SK-N-SH treated with all-trans-retinoic acid at 6 μM for 48 hours (cell line): ENCODE measurements around the gene MYH6.

ENCODE experiments used
- ATAC-seq: fragments of 200-7000 bp; cut with Tn5 transposase; 3 replicates; pipeline ENCODE4 v1.9.1; 2020; ENCODE audit warnings: mild to moderate bottlenecking, moderate library complexity
- ARNTL ChIP-seq: fragments of 450-650 bp; formaldehyde crosslinking; IDR thresholded peaks from 2 replicates; pipeline ENCODE4 v1.5.0; 2020; ENCODE audit warnings: low read depth, mild to moderate bottlenecking, moderate library complexity, borderline replicate concordance
- BACH2 ChIP-seq: fragments of 250-450 bp; sonication (Bioruptor Pico); IDR thresholded peaks from 2 replicates; pipeline ENCODE4 v1.9.0; 2021; ENCODE audit warnings: mild to moderate bottlenecking, borderline replicate concordance
- CREB5 ChIP-seq: fragments of 250-450 bp; sonication (Bioruptor Pico); IDR thresholded peaks from 2 replicates; pipeline ENCODE4 v1.5.1; 2020; ENCODE audit warnings: low read depth, mild to moderate bottlenecking, moderate library complexity
- CSDC2 ChIP-seq: fragments of 250-450 bp; sonication (Bioruptor Pico); IDR thresholded peaks from 2 replicates; pipeline ENCODE4 v1.5.0; 2020; ENCODE audit warnings: mild to moderate bottlenecking, moderate library complexity
- CSRNP3 ChIP-seq: fragments of 250-450 bp; sonication (Bioruptor Pico); IDR thresholded peaks from 2 replicates; pipeline ENCODE4 v1.5.1; 2021; ENCODE audit warnings: mild to moderate bottlenecking, moderate library complexity
- ESRRG ChIP-seq: fragments of 250-450 bp; sonication (Bioruptor Pico); IDR thresholded peaks from 2 replicates; pipeline ENCODE4 v1.6.1; 2021; ENCODE audit warnings: mild to moderate bottlenecking
- OSR1 ChIP-seq: fragments of 250-450 bp; sonication (Bioruptor Pico); IDR thresholded peaks from 2 replicates; pipeline ENCODE4 v1.8.0; 2022; ENCODE audit warnings: moderate library complexity, mild to moderate bottlenecking, inconsistent platforms
- POU6F1 ChIP-seq: fragments of 250-450 bp; sonication (Bioruptor Pico); IDR thresholded peaks from 2 replicates; pipeline ENCODE4 v1.8.0; 2021; ENCODE audit warnings: low read depth, mild to moderate bottlenecking, moderate library complexity, borderline replicate concordance
- PPARA ChIP-seq: fragments of 250-450 bp; sonication (Bioruptor Pico); IDR thresholded peaks from 2 replicates; pipeline ENCODE4 v1.5.0; 2020; ENCODE audit warnings: mild to moderate bottlenecking, borderline replicate concordance
- RARB ChIP-seq: fragments of 250-450 bp; sonication (Bioruptor Pico); IDR thresholded peaks from 2 replicates; pipeline ENCODE4 v1.8.0; 2021; ENCODE audit warnings: mild to moderate bottlenecking, moderate library complexity
- SNAI2 ChIP-seq: fragments of 250-450 bp; sonication (Bioruptor Pico); IDR thresholded peaks from 2 replicates; pipeline ENCODE4 v1.5.0; 2020; ENCODE audit warnings: mild to moderate bottlenecking, moderate library complexity
- TCF4 ChIP-seq: fragments of 250-450 bp; sonication (Bioruptor Pico); IDR thresholded peaks from 2 replicates; pipeline ENCODE4 v1.8.0; 2021; ENCODE audit warnings: mild to moderate bottlenecking, moderate library complexity, borderline replicate concordance
- TOX ChIP-seq: fragments of 250-450 bp; sonication (Bioruptor Pico); IDR thresholded peaks from 2 replicates; pipeline ENCODE4 v1.8.0; 2021; ENCODE audit warnings: mild to moderate bottlenecking, moderate library complexity, borderline replicate concordance
- ZC3H10 ChIP-seq: fragments of 250-450 bp; sonication (Bioruptor Pico); IDR thresholded peaks from 2 replicates; pipeline ENCODE4 v1.5.1; 2021; ENCODE audit warnings: mild to moderate bottlenecking, moderate library complexity
- ZFP3 ChIP-seq: fragments of 250-450 bp; sonication (Bioruptor Pico); IDR thresholded peaks from 2 replicates; pipeline ENCODE4 v1.5.0; 2020; ENCODE audit warnings: mild to moderate bottlenecking, moderate library complexity
- ZFP30 ChIP-seq: fragments of 450-650 bp; formaldehyde crosslinking; IDR thresholded peaks from 2 replicates; pipeline ENCODE4 v1.5.0; 2022; ENCODE audit warnings: mild to moderate bottlenecking, moderate library complexity
- ZNF565 ChIP-seq: fragments of 450-650 bp; formaldehyde crosslinking; conservative IDR thresholded peaks from 2 replicates; pipeline ENCODE4 v1.5.0; 2020; ENCODE audit warnings: low read depth, mild to moderate bottlenecking, moderate library complexity
- ZNF8 ChIP-seq: fragments of 450-650 bp; formaldehyde crosslinking; IDR thresholded peaks from 2 replicates; pipeline ENCODE4 v1.5.0; 2020; ENCODE audit warnings: mild to moderate bottlenecking, moderate library complexity
- TF ChIP-seq, protein P1 (sequence below): fragments of 250-450 bp; sonication (Bioruptor Pico); IDR thresholded peaks from 2 replicates; pipeline ENCODE4 v1.5.0; 2020; ENCODE audit warnings: mild to moderate bottlenecking, moderate library complexity
- TF ChIP-seq, protein P2 (sequence below): fragments of 250-450 bp; sonication (Bioruptor Pico); IDR thresholded peaks from 2 replicates; pipeline ENCODE4 v1.8.0; 2020; ENCODE audit warnings: mild to moderate bottlenecking, moderate library complexity, borderline replicate concordance

MYH6 gene

DNA sequence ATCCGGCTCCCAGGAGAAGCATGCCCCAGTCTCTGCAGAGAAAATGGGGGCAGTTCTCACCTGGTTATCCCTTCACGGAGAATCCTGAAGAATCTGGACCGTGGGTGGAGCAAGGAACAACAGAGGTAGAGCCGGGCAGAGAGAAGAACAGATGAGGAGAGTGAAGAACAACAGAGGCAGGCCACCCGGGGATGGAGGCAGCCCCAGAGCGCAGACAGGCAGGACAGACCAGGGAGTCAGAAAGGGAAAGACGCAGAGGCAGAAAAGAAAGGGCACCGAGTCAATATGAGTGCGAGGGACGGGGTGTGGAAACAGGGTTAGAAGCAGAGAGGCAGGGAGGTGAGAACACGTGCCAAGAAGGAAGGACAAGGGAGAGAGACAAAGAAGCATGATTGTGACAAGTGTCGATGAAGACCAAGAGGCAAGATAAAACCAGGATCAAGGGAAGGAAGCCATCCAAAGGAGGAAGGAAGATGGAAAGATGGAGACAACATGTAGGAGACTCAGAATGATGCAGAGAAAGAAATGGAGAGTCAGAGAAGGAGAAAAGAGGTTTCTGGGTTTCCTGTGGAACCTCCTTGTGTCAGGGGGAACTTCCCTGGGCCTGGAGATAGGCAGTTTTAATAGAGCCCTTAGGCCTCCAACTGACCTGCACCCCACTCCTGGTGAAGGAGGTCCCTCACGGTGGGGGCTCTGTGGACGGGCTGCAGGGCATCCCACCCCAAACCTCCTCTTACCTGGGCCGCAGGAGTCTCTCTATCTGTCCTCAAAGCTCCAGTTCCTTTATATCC lies at the start of gene MYH6:
Gene MYH6 (minus strand): TSS at position 758 of the 791 bp plus-strand sequence. CDS start 1,050 bp downstream, outside the sequence.
- ATAC-seq, result no peak
- TF ChIP-seq TOX (CRISPR knock-in tag) (no peak), ZC3H10 (CRISPR knock-in tag) (no peak), ZNF8 (no peak), POU6F1 (no peak), ZNF565 (no peak), ARNTL (CRISPR knock-in tag) (no peak), ZFP3 (CRISPR knock-in tag) (no peak), CREB5 (no peak), SNAI2 (CRISPR knock-in tag) (no peak), CSDC2 (no peak), OSR1 (no peak), ESRRG (CRISPR knock-in tag) (no peak), PPARA (CRISPR knock-in tag) (no peak), TCF4 (no peak), ZFP30 (CRISPR knock-in tag) (no peak), CSRNP3 (CRISPR knock-in tag) (no peak)
- TF ChIP-seq, protein P1, sequence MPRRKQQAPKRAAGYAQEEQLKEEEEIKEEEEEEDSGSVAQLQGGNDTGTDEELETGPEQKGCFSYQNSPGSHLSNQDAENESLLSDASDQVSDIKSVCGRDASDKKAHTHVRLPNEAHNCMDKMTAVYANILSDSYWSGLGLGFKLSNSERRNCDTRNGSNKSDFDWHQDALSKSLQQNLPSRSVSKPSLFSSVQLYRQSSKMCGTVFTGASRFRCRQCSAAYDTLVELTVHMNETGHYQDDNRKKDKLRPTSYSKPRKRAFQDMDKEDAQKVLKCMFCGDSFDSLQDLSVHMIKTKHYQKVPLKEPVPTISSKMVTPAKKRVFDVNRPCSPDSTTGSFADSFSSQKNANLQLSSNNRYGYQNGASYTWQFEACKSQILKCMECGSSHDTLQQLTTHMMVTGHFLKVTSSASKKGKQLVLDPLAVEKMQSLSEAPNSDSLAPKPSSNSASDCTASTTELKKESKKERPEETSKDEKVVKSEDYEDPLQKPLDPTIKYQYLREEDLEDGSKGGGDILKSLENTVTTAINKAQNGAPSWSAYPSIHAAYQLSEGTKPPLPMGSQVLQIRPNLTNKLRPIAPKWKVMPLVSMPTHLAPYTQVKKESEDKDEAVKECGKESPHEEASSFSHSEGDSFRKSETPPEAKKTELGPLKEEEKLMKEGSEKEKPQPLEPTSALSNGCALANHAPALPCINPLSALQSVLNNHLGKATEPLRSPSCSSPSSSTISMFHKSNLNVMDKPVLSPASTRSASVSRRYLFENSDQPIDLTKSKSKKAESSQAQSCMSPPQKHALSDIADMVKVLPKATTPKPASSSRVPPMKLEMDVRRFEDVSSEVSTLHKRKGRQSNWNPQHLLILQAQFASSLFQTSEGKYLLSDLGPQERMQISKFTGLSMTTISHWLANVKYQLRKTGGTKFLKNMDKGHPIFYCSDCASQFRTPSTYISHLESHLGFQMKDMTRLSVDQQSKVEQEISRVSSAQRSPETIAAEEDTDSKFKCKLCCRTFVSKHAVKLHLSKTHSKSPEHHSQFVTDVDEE, result no peak
- TF ChIP-seq, protein P2, sequence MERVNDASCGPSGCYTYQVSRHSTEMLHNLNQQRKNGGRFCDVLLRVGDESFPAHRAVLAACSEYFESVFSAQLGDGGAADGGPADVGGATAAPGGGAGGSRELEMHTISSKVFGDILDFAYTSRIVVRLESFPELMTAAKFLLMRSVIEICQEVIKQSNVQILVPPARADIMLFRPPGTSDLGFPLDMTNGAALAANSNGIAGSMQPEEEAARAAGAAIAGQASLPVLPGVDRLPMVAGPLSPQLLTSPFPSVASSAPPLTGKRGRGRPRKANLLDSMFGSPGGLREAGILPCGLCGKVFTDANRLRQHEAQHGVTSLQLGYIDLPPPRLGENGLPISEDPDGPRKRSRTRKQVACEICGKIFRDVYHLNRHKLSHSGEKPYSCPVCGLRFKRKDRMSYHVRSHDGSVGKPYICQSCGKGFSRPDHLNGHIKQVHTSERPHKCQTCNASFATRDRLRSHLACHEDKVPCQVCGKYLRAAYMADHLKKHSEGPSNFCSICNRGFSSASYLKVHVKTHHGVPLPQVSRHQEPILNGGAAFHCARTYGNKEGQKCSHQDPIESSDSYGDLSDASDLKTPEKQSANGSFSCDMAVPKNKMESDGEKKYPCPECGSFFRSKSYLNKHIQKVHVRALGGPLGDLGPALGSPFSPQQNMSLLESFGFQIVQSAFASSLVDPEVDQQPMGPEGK (CRISPR knock-in tag), result no peak

GRCh38 chr14:23456883-23457586 lies 49.0 kb upstream of the MYH6 start:
- ATAC-seq, result peak; percentile 51; the same call in 2 of the 3 replicates

DNA sequence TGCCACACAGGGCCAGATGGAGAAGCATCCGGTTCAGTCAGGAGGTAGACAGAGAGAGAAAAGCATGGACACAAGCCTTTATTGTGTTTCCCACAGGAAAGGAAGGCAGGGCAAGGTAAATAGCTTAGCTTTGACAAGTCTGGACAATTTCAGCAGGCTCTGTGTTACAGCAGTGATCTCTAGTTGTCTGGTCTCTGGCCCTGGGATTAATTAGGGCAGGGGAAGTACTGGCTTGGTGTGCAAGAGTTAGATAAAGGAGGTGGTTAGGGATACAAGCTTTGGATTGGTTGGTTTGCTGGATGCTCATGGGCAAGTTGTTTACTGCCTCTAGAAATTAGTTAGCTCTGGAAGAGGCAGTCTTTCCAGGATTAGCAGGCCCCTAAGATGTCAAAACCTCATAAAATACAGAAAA lies 46.4 kb upstream of the MYH6 start:
- TF ChIP-seq ZNF8 (no peak), ZFP3 (CRISPR knock-in tag) (no peak), SNAI2 (CRISPR knock-in tag) (no peak), TOX (CRISPR knock-in tag) (no peak), OSR1 (no peak), TCF4 (no peak), BACH2 (CRISPR knock-in tag) (no peak), PPARA (CRISPR knock-in tag) (no peak), CREB5 (no peak), ZFP30 (CRISPR knock-in tag) (no peak), RARB (CRISPR knock-in tag) (no peak)
- TF ChIP-seq, protein P2 (CRISPR knock-in tag), result no peak
- TF ChIP-seq, protein P1, result no peak
- TF ChIP-seq, all 23 proteins: peak for 0
- ATAC-seq, result no peak; the same call in 2 of the 3 replicates
